ENCODE measurements around the gene CFAP221. TPM values are rescaled to one million over a fixed set of nuclear protein-coding genes. Genes with fewer than 3 reads are reported as not detected.
A peak's percentile ranks its signal among the peaks of the same experiment; 100 is the strongest.

CFAP221 gene
- total and polyA plus RNA-seq, 2 donors (not counting 3 experiments of a cell fraction or from before 2014, with no cell fraction given) = 0.06 TPM; not detected in 1

- DNase-seq (ENCODE audit: low read depth, low spot score) = no peak
- H2AFZ ChIP-seq (ENCODE audit: low read depth, low read length) = no peak overlapping the region
- ChIA-PET CTCF (interaction anchor here (1.0 to 6.7 kb wide), 2 partner anchors 15 to 170 kb away, joined by 3 to 257 read pairs; no protein-coding TSS in a partner anchor), POLR2A (interaction anchor here (0.6 kb wide), 1 partner anchor 190 kb away, joined by 4 read pairs; no protein-coding TSS in a partner anchor)
- no peaks in the 10 kb centered on the region for H3K9me1 ChIP-seq (replicated peaks; ENCODE audit: control insufficient read depth, extremely low read depth, insufficient read depth, low read length)
- H3K9ac ChIP-seq (replicated peaks; ENCODE audit: extremely low read depth, insufficient read depth, low read length) = peak overlapping the region; percentile 31
- peak overlapping the region; percentile 49 for H3K4me2 ChIP-seq (ENCODE audit: insufficient read depth, low read length)
- H3K36me3 ChIP-seq (ENCODE audit: control insufficient read depth in 2 of 2, extremely low read depth in 1 of 2, insufficient read depth in 2 of 2, low read length in 2 of 2) = no peaks in the 10 kb centered on the region
- intact Hi-C loops (cut with micrococcal nuclease) (loop anchor here (5.0 kb wide), 1 partner anchor 461 kb away; no protein-coding TSS in a partner anchor), dilution Hi-C loops (cut with MboI; ENCODE audit: extremely low pct_ligation_motif_present, low sequenced_read_pairs) (no loop called here)
- FAIRE-seq = no peak
- no peaks in the 10 kb centered on the region for H4K20me1 ChIP-seq (replicated peaks; ENCODE audit: control insufficient read depth, extremely low read depth, insufficient read depth, low read length)
- peak overlapping the region; percentile 85 for H3K27ac ChIP-seq (ENCODE audit: insufficient read depth, low read depth, low read length)
- no peaks in the 10 kb centered on the region for H3K9me3 ChIP-seq (replicated peaks; ENCODE audit: control insufficient read depth, insufficient read depth, low read length)
- no peaks in the 10 kb centered on the region for H3K79me2 ChIP-seq (ENCODE audit: control insufficient read depth, insufficient read depth, low read length)
- TF ChIP-seq MYC (IDR thresholded peaks at IDR 0.05; ENCODE audit: low read depth, low read length) (no peak), EZH2 (IDR thresholded peaks at IDR 0.05; ENCODE audit: borderline replicate concordance, low read depth, low read length, severe bottlenecking) (no peak), JUN (IDR thresholded peaks at IDR 0.05; ENCODE audit: borderline replicate concordance, insufficient read depth, insufficient read length, low read depth) (no peak), POLR2AphosphoS5 (IDR thresholded peaks at IDR 0.05; ENCODE audit: insufficient read depth, low read depth, low read length) (no peak), POLR2A (IDR thresholded peaks at IDR 0.05; ENCODE audit: low read depth, low read length) (no peak), CTCF (IDR thresholded peaks at IDR 0.05; ENCODE audit: extremely low read depth in 1 of 2, insufficient read depth in 1 of 2, low read depth in 1 of 2, low read length in 2 of 2) (no peak), GATA2 (IDR thresholded peaks at IDR 0.05; ENCODE audit: insufficient read depth, insufficient read length, low read depth, low read length) (no peak), MAX (IDR thresholded peaks at IDR 0.05; ENCODE audit: insufficient read depth, insufficient read length) (no peak), FOS (IDR thresholded peaks at IDR 0.05; ENCODE audit: borderline replicate concordance, insufficient read depth, low read length) (no peak)
- no peak overlapping the region for H3K4me3 ChIP-seq (replicated peaks in 1 of 3; ENCODE audit: insufficient read depth in 1 of 3, low read depth in 1 of 3, low read length in 3 of 3)
- H3K27me3 ChIP-seq (ENCODE audit: control insufficient read depth in 2 of 2, insufficient read depth in 2 of 2, low read length in 2 of 2) = no peaks in the 10 kb centered on the region
- peaks cover 70% of the 10 kb centered on the region for H3K4me1 ChIP-seq (ENCODE audit: control insufficient read depth, extremely low read depth, insufficient read depth, low read length)
- BruUV-seq (replicated peaks) = no TSS peak
Observed at GRCh38 chr2:119646149-119646548, 101.9 kb downstream of the CFAP221 start.

Data from endothelial cell of umbilical vein (primary cell).